SK-N-SH treated with all-trans-retinoic acid at 6 μM for 48 hours (cell line): Measurements from ENCODE around the gene MRAP.

Source experiments
- ATAC-seq: fragments of 200-7000 bp; cut with Tn5 transposase; 3 replicates; pipeline ENCODE4 v1.9.1; 2020; ENCODE audit warnings: mild to moderate bottlenecking, moderate library complexity
- CSDC2 ChIP-seq: fragments of 250-450 bp; sonication (Bioruptor Pico); IDR thresholded peaks from 2 replicates; pipeline ENCODE4 v1.5.0; 2020; ENCODE audit warnings: mild to moderate bottlenecking, moderate library complexity
- ESRRG ChIP-seq: fragments of 250-450 bp; sonication (Bioruptor Pico); IDR thresholded peaks from 2 replicates; pipeline ENCODE4 v1.6.1; 2021; ENCODE audit warnings: mild to moderate bottlenecking
- GLIS3 ChIP-seq: fragments of 250-450 bp; sonication (Bioruptor Pico); IDR thresholded peaks from 2 replicates; pipeline ENCODE4 v1.5.0; 2020; ENCODE audit warnings: mild to moderate bottlenecking, moderate library complexity
- ISL1 ChIP-seq: fragments of 250-450 bp; sonication (Bioruptor Pico); IDR thresholded peaks from 2 replicates; pipeline ENCODE4 v2.1.2; 2022; ENCODE audit warnings: mild to moderate bottlenecking, moderate library complexity
- PPARA ChIP-seq: fragments of 250-450 bp; sonication (Bioruptor Pico); IDR thresholded peaks from 2 replicates; pipeline ENCODE4 v1.5.0; 2020; ENCODE audit warnings: mild to moderate bottlenecking, borderline replicate concordance
- RARB ChIP-seq: fragments of 250-450 bp; sonication (Bioruptor Pico); IDR thresholded peaks from 2 replicates; pipeline ENCODE4 v1.8.0; 2021; ENCODE audit warnings: mild to moderate bottlenecking, moderate library complexity
- TCF4 ChIP-seq: fragments of 250-450 bp; sonication (Bioruptor Pico); IDR thresholded peaks from 2 replicates; pipeline ENCODE4 v1.8.0; 2021; ENCODE audit warnings: mild to moderate bottlenecking, moderate library complexity, borderline replicate concordance
- ZFP3 ChIP-seq: fragments of 250-450 bp; sonication (Bioruptor Pico); IDR thresholded peaks from 2 replicates; pipeline ENCODE4 v1.5.0; 2020; ENCODE audit warnings: mild to moderate bottlenecking, moderate library complexity
- ZFP30 ChIP-seq: fragments of 450-650 bp; formaldehyde crosslinking; IDR thresholded peaks from 2 replicates; pipeline ENCODE4 v1.5.0; 2022; ENCODE audit warnings: mild to moderate bottlenecking, moderate library complexity
- ZNF565 ChIP-seq: fragments of 450-650 bp; formaldehyde crosslinking; conservative IDR thresholded peaks from 2 replicates; pipeline ENCODE4 v1.5.0; 2020; ENCODE audit warnings: low read depth, mild to moderate bottlenecking, moderate library complexity
- ZNF70 ChIP-seq: fragments of 450-650 bp; formaldehyde crosslinking; IDR thresholded peaks from 2 replicates; pipeline ENCODE4 v1.5.0; 2020; ENCODE audit warnings: mild to moderate bottlenecking, moderate library complexity
- ZNF8 ChIP-seq: fragments of 450-650 bp; formaldehyde crosslinking; IDR thresholded peaks from 2 replicates; pipeline ENCODE4 v1.5.0; 2020; ENCODE audit warnings: mild to moderate bottlenecking, moderate library complexity
- TF ChIP-seq, protein P1 (sequence below): fragments of 250-450 bp; sonication (Bioruptor Pico); IDR thresholded peaks from 2 replicates; pipeline ENCODE4 v1.5.1; 2021; ENCODE audit warnings: mild to moderate bottlenecking, moderate library complexity
- TF ChIP-seq, protein P2 (sequence below): fragments of 250-450 bp; sonication (Bioruptor Pico); IDR thresholded peaks from 2 replicates; pipeline ENCODE4 v1.8.0; 2021; ENCODE audit warnings: low read depth, mild to moderate bottlenecking, moderate library complexity, borderline replicate concordance
- TF ChIP-seq, protein P3 (sequence below): fragments of 250-450 bp; sonication (Bioruptor Pico); IDR thresholded peaks from 2 replicates; pipeline ENCODE4 v1.8.0; 2020; ENCODE audit warnings: mild to moderate bottlenecking, moderate library complexity, borderline replicate concordance
- TF ChIP-seq, protein P4 (sequence below): fragments of 250-450 bp; sonication (Bioruptor Pico); IDR thresholded peaks from 2 replicates; pipeline ENCODE4 v1.5.0; 2020; ENCODE audit warnings: mild to moderate bottlenecking, moderate library complexity
- TF ChIP-seq, protein P5 (sequence below): fragments of 250-450 bp; sonication (Bioruptor Pico); IDR thresholded peaks from 2 replicates; pipeline ENCODE4 v1.5.1; 2020; ENCODE audit warnings: low read depth, mild to moderate bottlenecking, moderate library complexity

Gene MRAP

DNA sequence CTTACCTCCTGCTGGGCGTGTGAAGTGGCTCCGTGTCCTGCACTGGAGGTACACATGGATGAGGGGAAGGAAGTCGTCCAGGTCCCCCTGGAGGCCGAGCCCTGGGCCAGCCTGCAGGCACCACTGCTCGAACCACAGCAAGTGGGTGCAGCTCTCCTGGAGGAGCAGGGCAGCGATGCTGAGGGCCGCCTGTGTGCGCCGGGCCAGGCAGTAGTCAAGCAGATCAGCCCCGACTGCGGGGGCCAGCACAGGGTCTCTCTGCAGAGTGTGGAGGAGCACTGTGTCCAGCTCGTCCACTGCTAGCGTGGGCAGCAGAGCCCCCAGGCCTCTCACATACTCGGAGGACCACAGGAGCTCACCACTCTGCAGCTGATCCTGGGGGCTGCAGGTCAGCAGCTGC is 48.3 kb downstream of the MRAP start:
- ATAC-seq: no peak
- TF ChIP-seq, protein P1, sequence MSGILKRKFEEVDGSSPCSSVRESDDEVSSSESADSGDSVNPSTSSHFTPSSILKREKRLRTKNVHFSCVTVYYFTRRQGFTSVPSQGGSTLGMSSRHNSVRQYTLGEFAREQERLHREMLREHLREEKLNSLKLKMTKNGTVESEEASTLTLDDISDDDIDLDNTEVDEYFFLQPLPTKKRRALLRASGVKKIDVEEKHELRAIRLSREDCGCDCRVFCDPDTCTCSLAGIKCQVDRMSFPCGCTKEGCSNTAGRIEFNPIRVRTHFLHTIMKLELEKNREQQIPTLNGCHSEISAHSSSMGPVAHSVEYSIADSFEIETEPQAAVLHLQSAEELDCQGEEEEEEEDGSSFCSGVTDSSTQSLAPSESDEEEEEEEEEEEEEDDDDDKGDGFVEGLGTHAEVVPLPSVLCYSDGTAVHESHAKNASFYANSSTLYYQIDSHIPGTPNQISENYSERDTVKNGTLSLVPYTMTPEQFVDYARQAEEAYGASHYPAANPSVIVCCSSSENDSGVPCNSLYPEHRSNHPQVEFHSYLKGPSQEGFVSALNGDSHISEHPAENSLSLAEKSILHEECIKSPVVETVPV (CRISPR knock-in tag): no peak
- no peak for TF ChIP-seq PPARA (CRISPR knock-in tag)
- TF ChIP-seq, protein P2, sequence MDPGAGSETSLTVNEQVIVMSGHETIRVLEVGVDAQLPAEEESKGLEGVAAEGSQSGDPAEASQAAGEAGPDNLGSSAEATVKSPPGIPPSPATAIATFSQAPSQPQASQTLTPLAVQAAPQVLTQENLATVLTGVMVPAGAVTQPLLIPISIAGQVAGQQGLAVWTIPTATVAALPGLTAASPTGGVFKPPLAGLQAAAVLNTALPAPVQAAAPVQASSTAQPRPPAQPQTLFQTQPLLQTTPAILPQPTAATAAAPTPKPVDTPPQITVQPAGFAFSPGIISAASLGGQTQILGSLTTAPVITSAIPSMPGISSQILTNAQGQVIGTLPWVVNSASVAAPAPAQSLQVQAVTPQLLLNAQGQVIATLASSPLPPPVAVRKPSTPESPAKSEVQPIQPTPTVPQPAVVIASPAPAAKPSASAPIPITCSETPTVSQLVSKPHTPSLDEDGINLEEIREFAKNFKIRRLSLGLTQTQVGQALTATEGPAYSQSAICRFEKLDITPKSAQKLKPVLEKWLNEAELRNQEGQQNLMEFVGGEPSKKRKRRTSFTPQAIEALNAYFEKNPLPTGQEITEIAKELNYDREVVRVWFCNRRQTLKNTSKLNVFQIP (CRISPR knock-in tag): no peak
- TF ChIP-seq ZFP3 (CRISPR knock-in tag): no peak
- TF ChIP-seq CSDC2 (CRISPR knock-in tag): no peak
- no peak for TF ChIP-seq ZNF8
- TF ChIP-seq, protein P3, sequence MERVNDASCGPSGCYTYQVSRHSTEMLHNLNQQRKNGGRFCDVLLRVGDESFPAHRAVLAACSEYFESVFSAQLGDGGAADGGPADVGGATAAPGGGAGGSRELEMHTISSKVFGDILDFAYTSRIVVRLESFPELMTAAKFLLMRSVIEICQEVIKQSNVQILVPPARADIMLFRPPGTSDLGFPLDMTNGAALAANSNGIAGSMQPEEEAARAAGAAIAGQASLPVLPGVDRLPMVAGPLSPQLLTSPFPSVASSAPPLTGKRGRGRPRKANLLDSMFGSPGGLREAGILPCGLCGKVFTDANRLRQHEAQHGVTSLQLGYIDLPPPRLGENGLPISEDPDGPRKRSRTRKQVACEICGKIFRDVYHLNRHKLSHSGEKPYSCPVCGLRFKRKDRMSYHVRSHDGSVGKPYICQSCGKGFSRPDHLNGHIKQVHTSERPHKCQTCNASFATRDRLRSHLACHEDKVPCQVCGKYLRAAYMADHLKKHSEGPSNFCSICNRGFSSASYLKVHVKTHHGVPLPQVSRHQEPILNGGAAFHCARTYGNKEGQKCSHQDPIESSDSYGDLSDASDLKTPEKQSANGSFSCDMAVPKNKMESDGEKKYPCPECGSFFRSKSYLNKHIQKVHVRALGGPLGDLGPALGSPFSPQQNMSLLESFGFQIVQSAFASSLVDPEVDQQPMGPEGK: no peak
- no peak for TF ChIP-seq TCF4
- no peak for TF ChIP-seq ISL1 (CRISPR knock-in tag)

DNA sequence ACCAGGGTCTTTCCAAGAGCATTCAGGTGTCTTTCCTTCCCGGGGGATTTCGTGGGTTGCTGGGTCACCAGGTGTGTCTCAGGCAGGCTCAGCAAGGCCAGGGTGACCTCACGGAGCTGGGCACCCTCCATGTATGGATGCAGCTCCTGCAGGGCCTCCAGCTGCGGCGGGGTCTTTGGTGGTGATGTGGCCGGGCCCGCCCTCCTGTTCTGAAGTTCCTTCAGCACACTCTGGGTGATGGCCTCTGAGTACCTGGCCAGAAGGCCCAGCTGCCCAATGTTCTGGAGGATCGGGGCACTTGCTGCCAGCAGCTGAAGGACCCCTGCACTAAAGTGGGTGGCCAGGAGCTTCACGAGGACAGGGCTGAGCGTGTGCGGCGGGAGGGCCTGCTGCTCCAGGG is 48.7 kb downstream of the MRAP start:
- ATAC-seq: no peak
- TF ChIP-seq, protein P1 (CRISPR knock-in tag): no peak

DNA sequence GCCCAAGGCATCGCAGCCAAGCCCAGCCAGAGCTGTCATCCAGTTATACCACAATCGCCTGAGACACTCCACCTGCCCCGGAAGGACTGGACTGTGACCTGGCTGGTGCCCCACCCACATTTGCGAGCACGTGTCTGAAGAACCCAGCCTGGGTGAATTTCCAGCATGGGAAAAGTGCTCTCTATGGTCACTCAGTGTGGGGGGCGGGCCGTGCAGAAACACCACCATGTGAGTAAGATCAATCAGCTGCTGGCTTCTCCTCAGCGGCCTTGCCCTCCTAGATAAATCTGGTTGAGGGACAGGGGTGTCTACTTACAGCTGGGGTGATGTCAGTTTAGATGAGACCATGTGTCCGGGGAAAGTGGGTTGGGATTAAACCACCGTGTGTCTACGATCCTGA is 49.3 kb downstream of the MRAP start:
- ATAC-seq: no peak
- TF ChIP-seq PPARA (CRISPR knock-in tag) (no peak), ZNF565 (CRISPR knock-in tag) (no peak), ZFP30 (no peak), CSDC2 (CRISPR knock-in tag) (no peak), ZFP3 (CRISPR knock-in tag) (no peak), ISL1 (CRISPR knock-in tag) (no peak), ESRRG (no peak), ZNF70 (CRISPR knock-in tag) (no peak)
- TF ChIP-seq, protein P2 (CRISPR knock-in tag): no peak
- TF ChIP-seq, protein P1 (CRISPR knock-in tag): no peak

DNA sequence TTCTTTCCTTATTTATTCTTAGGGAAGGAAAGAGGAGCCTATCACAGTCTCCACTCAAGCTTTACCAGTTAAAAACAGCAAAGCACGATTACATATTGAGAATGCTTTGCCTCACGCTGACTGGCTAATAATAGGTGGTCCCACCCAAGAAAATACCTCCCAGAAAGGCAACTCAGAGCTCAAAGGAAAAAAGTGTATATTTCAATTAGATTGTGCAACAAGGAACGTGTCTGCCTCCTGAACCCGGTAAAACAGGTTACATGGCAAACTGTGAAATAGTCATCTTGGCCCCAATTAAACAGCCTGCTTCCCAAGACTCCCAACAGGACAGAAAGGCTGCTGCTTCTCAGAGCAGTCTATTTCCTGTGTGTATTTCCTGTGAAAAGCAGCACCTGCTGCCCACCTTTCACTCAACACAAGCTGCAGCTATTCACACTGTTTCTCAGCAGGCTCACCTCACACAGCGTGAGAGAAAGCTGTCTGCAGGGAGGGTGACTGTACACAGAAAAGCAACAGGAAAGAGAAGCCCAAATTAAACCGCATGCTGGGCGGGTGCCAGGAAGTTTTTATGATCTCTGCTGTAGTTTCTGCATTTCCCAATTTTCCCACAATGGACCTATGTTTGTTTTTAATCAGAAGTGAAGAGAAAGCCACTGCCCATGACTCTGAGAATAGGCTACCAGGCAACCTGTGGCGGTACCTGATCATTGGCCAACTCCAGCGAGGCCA is 50.1 kb downstream of the MRAP start:
- no peak for ATAC-seq
- TF ChIP-seq ZFP3 (CRISPR knock-in tag): no peak
- TF ChIP-seq RARB (CRISPR knock-in tag): no peak
- TF ChIP-seq ESRRG: no peak
- TF ChIP-seq CSDC2 (CRISPR knock-in tag): no peak
- TF ChIP-seq ZNF8: no peak
- no peak for TF ChIP-seq GLIS3 (CRISPR knock-in tag)
- TF ChIP-seq, protein P4, sequence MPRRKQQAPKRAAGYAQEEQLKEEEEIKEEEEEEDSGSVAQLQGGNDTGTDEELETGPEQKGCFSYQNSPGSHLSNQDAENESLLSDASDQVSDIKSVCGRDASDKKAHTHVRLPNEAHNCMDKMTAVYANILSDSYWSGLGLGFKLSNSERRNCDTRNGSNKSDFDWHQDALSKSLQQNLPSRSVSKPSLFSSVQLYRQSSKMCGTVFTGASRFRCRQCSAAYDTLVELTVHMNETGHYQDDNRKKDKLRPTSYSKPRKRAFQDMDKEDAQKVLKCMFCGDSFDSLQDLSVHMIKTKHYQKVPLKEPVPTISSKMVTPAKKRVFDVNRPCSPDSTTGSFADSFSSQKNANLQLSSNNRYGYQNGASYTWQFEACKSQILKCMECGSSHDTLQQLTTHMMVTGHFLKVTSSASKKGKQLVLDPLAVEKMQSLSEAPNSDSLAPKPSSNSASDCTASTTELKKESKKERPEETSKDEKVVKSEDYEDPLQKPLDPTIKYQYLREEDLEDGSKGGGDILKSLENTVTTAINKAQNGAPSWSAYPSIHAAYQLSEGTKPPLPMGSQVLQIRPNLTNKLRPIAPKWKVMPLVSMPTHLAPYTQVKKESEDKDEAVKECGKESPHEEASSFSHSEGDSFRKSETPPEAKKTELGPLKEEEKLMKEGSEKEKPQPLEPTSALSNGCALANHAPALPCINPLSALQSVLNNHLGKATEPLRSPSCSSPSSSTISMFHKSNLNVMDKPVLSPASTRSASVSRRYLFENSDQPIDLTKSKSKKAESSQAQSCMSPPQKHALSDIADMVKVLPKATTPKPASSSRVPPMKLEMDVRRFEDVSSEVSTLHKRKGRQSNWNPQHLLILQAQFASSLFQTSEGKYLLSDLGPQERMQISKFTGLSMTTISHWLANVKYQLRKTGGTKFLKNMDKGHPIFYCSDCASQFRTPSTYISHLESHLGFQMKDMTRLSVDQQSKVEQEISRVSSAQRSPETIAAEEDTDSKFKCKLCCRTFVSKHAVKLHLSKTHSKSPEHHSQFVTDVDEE (CRISPR knock-in tag): no peak
- TF ChIP-seq ISL1 (CRISPR knock-in tag): no peak
- TF ChIP-seq, protein P1 (CRISPR knock-in tag): no peak
- TF ChIP-seq, protein P5, sequence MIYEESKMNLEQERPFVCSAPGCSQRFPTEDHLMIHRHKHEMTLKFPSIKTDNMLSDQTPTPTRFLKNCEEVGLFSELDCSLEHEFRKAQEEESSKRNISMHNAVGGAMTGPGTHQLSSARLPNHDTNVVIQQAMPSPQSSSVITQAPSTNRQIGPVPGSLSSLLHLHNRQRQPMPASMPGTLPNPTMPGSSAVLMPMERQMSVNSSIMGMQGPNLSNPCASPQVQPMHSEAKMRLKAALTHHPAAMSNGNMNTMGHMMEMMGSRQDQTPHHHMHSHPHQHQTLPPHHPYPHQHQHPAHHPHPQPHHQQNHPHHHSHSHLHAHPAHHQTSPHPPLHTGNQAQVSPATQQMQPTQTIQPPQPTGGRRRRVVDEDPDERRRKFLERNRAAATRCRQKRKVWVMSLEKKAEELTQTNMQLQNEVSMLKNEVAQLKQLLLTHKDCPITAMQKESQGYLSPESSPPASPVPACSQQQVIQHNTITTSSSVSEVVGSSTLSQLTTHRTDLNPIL (CRISPR knock-in tag): no peak
